ENCODE results near the gene BCOR. TPM values are rescaled to one million over a fixed set of nuclear protein-coding genes. Genes with fewer than 3 reads are reported as not detected.

The BCOR gene
- total RNA-seq (2014; rRNA removed): 17.7 and 18.8 TPM in 2 replicates
- polyA plus RNA-seq (2012): 13.1 TPM

DNA sequence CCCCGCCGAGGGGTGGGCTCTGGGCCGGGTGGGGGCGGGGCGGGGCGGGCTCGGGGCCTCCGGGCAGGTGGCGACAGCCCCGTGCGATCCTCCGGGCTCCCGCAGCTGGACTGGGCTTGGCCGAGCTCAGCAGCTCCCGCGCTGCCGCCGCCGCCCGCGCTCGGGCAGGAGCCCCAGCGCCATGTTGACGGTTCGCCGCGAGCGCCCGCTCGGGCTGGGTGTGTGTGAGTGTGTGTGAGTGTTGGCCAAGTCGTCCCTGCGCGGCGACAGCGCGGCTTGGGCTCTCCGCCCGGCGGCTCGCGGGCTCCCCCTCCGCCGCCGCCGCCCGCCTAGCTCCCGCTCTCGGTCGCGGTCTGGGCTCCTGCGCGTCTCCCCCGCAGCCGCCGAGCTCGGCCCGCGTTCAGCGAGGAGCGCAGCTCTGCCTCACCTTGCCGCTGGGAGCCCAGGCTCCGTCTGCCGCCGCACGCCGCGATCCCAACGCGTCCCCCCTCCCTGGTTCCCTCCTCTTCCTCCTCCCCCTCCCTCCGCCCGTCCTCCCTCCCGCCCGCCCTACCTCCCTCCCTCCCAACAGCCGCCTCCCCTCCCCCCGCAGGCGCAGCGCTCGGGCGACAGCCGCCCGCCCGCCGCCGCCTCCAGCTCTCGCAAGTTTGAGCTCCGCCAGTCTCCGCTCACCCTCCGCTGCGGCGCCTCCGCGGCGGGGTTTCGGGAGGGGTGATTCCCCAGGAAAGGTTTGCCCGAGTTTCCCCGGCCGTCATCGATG lies at the start of gene BCOR:
Gene BCOR, minus strand, starts transcription at position 455 of the 760 bp plus-strand sequence. CDS start 20,029 bp downstream, outside the sequence.
- peak; percentile 51 for DNase-seq (ENCODE audit: low read depth)

DNA sequence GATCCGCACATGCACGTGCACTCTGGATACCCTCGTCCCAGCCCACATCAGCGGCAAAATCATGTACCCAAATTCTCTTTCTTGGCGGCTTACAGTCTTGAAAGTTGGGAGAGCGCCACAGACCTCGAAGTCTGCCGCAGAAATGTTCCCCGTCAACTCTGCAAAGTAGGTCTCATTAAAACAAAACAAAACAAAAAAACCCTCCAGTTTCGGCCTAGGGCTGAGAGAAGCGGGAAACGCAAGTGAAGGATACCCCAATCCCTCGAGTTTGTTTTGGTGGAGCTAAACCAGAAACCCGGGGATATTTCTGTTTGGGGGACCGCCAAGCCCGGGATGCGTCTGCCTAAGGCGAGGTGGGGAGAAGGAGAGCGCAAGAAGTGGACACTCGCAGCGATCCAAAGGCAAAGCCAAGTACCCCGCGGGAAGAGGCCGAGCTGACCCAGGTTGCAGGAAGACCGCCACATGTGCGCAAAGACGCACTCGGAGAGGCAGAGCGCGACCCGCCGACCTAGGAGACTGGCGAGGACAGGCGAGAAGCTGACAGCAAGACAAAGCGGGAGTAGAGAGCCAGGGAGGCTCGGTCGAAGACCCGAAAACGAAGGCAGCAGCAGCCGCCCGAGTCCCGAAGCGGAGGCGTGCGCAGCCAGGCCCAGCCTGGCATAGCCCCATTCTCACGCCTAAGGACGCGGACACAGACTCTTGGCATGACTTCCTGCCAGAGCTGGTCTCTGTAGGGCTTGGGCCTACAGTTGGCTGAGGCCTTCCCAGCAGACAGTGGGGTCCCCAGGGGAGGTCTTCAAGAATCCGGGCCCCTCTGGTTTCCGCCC lies 49.6 kb upstream of the BCOR start:
- no peak for DNase-seq (ENCODE audit: low read depth)

DNA sequence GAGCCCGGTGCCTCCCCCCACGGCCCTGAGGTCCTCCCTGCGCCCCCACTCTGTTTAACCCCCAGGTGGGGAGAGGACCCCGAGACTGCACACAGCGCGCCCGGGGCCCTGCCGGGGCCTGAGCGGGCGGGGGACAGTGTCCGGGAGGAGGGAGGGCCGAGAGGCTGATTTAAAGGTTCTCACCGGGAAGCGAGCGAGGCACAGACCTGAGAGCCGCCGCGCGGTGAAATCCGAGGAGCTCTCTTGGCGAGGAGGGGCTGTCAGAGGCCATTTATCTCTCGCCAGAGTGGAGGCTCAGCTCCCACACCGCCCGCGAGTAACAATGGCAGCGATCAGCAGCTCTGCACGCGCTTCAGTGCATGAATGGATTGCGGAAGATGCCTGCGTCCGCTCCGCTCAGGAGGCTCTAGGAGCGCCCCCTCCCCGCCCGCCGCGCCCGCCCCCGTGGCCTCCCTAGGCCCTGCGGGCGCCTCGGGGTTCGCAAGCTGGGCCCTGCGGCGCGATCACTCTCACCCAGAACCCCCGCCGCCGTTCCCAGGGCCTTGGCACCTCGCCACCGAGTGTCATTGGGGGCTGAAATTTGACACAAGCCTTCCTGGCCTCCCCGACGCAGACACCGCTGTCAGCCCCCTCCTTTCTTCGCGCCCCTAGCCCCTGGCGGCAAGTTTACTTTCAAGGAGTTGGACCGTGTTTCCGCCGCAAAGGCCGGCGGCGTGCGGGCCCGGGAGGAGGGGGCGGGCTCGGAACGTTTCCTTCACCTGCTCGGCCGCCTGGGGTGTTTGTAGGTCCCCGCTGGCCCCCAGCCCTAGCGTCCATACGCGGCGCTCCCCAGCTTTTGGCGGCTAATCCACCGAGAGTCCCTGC lies 48.7 kb upstream of the BCOR start:
- peak; percentile 14 for DNase-seq (ENCODE audit: low read depth)

DNA sequence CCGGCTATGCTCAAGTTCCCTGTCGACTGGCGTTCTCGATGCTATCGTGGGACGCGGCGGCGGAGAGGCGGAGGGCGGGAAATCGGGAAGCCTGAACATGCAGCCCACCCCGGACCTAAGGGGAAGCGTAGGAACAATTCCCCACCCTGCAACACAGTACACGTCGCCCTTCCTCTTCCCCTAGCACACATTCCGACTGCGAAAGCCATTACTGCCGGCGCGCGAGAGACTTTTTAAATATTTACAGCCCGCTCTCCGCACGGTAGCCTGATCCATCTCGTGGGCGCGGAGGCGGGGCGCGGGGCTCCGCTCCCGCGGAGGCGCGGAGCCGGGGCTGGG lies 48.1 kb upstream of the BCOR start:
- no peak for DNase-seq (ENCODE audit: low read depth)

DNA sequence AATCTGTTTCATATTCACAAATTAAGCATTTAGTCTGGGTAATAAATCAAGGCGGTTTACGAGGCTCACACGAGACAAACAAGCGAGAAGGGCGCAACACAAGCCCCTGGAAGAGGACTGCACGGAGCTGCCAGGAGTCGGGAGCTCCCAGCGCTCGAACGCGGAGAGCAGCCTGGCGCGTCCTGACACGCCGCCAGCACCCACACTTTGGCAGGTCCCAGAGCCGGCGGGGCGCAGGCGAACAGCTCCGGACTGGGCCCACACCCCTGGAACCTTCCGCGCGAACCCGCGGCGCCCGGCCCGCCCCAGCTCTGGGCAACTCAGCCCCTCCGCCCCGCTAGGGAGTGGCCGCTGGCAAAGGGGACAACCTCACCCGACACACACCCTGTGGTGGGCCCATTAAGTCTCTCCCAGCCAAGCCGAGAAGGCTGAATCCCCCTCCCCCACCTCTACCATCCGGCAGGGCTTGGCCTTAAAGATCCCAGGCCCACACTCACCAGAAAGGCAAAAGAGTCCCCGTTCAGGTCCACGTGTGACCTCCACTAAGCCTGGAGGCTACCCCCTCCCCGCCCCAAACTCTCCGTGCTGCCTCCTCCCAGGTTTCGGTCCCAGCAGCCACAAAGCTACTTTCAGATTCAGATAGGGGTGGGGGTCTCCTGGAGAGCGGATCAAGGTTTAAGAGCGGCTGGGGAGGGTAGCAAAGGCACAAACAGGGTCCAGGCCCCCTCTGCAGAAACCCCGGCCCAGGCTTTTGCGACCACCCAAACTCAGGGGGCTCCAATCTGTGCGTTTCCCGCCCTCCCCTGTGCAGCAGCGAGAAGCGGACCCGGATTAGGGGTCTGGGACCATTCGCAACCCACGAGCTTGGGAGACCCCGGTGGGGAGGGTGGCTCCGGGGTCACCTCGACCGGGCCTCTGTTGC lies 47.5 kb upstream of the BCOR start:
- no peak for DNase-seq (ENCODE audit: low read depth)

DNA sequence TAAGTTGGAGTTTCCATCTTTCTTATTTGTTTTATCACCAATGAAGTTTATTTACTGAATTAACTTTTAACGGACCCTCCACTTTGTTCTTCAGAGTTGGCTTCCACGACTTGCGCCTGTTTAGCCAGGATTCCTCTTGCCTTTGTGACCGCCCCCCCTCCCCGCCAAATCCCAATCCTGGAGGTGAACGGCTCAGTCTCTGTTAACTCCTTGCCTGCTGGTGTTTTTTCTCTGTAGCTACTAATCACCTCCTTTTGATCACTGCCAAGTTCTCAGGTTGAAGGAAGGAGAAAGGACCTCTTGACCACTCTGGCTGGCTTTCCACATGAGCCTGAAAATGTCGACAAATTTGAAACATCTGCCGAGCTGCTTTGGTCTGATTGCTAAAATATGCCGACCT lies 46.8 kb upstream of the BCOR start:
- DNase-seq (ENCODE audit: low read depth): no peak

DNA sequence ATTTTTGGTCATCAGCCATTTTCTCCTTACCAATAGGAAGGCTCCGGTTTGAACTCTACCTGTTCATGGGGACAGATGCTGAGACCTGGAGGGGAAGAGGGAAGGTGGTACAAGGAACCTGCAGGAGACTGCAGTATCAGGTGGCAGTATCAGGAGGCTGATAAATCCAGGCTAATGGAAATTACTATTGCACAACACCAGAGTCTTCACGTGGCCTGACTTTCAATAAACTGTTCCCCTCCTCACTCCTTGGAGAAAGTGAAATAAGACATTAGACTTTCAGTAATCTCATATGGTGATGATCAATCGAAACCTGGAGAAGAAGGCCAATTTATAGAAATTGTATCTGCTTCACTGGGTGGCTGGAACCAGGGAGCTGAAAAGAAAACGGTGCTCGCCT lies 46.2 kb upstream of the BCOR start:
- no peak for DNase-seq (ENCODE audit: low read depth)

DNA sequence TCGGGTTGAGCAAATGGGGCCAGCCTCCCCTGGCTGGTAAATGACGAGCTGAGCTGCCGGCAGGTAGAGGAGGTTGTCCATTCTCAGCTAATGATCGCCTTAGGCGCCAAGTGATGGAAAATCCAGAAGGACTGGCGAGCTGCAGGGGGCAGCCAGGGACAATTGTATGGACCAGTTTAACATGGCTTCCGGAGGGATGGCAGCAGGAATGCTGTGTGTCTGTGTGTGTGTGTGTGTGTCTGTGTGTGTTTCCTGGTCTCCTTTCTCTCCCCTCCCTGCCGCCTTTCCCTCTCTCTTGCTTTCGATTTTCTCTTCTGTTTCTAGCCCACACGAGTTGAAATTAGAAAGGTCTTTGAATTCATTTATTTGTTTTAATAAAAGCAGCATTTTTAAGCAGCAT lies 45.2 kb upstream of the BCOR start:
- DNase-seq (ENCODE audit: low read depth): no peak

DNA sequence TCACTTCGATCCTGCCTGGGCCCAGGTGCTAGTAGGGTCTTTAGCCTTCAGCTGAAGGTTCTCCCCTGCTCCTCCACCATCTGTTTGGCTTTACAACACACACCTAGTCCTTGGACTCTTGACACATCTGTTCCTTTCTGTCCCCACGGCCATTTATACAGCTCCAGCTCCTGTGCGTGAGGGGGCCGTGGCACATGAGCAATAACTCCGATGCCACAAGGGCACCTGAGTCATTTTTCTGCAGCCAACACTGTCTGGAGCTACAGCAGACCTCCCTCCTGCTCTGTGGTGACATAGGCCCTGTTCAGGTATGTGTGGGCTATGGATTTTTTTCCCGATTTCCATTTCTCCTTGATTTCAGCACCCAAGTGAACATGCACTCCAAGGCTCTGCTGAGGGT lies 44.7 kb upstream of the BCOR start:
- no peak for DNase-seq (ENCODE audit: low read depth)

DNA sequence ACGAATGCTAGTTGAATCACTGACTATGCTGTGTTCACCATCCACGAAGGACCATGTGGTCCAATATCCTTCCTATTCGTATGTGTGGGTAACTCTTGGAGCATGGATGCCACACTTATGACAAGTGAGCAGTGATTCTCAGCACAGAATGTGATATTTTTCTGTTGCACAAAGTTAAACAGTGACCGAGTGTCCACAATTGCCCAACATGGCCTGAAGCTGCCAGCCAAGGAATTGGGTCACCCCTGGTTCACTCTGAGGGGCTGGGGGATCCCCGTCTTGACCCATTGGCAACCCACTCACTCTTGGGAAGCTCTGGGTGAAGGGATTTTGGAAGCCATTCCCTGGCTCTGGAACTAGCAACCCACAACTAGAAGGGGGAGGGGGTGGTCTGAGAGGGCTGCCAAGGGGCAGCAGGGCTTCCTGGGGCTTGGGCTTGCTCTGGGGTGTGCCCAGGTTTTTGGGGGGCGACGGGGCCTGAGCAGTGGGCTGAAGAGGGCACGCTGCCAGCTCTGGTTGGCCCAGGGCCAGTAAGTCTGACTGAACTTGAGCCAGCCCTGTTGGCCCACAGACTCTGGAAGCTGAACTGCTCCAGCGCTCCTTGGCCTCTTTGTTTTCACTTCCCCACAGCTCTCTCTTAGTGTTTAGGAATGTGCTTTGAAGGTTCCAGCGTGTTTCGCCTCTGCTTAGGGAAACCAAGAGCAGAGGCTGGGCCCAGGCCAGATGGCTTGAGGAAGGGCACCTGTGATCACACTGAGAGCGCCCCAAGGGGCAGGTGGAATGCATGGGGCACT lies 43.1 kb upstream of the BCOR start:
- DNase-seq (ENCODE audit: low read depth): no peak

DNA sequence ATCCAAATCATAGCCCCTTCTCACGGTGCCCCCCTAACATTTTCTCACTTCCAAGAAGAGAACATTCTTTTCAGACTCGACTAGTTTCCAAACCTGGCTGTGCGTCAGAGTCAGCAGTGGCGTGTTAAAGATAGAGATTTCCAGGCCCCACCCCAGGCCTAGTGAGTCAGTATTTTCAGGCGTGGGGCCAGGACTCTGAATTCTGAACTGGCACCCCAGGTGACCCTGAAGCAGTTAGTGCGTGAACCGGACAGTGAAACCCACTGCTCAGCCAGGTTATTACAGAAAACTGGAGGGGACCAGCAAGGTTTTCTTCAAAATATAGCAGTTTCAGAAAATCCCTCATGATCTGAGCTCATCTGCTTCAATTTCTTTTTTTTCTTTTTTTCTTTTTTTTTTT lies 35.0 kb upstream of the BCOR start:
- peak; percentile 73 for DNase-seq (ENCODE audit: low read depth)

DNA sequence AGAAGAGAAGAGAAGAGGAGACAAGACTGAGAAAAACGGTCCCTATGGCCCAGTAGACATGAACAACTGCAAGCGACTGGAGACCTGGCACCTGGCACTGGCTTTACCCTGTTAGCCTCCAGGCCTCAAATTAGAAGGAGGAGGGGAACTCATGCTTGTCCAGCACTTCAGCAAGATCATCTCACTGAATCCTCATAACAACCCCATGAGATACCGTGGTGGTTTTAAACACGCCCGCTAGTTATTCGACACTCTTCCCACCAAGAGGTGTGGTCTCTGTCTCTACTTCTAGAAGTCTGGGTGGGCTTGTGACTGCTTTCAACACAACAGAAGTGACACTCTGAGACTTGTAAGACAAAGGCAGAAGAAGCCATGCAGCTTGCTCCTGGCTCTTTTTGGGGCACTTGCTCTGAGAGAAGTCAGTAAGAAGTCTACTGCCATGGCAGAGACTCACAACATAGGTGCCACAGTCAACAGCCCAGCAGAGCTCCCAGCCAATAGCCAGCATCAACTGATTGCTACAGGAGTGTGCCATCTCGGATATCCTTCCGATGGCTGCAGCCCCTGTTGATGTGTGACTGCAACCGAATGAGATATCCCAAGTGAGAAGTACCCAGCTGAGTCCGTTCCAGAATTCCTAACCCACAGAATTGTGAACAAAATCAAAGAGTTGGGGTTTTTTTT lies 34.0 kb upstream of the BCOR start:
- no peak for DNase-seq (ENCODE audit: low read depth)

DNA sequence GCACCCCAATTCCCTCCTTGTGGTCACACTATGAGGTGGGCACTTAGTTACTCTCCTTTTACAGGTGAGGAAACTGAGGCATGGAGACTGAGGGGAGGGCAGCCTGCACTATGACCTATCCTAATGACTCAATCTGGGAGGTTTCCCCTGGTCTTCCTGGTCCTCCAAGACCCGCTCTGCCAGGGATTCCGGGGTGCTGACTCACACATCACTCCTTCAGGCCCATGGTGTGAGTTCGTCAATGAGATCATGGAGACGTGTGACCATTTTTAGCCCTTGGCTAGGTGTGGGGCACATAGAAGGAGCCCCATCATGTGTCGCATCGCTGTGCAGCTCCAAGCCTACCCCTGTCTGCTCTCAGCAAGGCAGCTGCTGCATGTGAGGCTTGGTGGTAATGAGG lies 32.4 kb upstream of the BCOR start:
- DNase-seq (ENCODE audit: low read depth): peak; percentile 62

DNA sequence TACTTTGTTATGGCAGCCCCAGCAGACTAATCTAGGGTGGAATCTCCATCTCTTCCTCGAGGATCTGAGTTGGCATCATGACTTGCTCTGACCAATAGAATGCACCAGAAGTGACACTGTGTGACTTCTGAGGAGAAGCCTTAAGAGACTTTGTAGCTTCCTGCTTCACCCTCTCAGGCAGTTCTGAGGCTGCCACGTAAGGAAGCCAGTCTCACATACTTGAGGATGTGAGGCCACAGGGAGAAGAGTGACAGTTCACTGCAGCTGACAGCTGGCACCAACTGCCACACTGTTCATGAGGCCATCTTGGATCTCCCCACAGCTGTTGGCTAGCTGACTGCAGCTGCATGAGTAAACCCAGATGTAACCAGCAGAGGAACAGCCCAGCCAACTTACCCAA lies 29.3 kb upstream of the BCOR start:
- peak; percentile 95 for DNase-seq (ENCODE audit: low read depth)

DNA sequence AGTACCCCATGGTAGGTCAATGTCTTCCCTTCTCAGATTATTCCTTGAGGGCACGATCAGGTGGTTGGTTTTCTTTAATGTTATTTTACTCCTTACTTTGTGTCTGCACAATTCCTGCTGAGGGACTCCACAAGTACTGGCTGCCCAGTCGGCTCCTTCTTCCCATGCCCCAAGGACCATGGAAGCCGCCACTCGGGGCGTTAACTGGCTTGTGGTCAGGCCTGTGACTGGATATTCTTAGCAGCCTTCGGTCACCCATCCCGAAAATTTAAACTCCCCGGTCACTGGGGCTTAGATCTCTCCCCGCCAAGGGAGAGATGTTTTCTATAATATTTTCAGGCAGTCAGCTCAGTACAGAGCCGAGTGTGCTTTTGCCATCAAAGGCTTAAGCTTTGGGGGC lies 24.7 kb upstream of the BCOR start:
- no peak for DNase-seq (ENCODE audit: low read depth)

DNA sequence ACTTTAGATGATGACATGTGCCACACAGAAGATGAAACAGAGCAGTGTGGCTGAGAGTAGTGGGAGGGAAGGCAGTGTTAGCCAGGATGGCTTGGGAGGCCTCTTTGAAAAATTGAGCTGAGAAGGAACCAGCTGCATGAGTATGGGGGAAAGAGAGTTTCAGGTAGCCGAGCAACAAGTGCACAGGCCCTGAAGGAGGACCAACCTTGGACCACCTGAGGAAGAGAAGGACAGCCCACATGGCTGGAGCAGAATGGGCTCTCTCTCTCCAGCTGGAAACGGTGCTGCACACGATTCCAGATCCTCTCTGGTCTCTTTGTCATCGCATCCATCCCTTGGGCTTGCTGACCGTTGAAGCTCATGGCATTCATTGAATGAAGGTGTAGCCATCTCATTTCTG lies 23.9 kb upstream of the BCOR start:
- no peak for DNase-seq (ENCODE audit: low read depth)

DNA sequence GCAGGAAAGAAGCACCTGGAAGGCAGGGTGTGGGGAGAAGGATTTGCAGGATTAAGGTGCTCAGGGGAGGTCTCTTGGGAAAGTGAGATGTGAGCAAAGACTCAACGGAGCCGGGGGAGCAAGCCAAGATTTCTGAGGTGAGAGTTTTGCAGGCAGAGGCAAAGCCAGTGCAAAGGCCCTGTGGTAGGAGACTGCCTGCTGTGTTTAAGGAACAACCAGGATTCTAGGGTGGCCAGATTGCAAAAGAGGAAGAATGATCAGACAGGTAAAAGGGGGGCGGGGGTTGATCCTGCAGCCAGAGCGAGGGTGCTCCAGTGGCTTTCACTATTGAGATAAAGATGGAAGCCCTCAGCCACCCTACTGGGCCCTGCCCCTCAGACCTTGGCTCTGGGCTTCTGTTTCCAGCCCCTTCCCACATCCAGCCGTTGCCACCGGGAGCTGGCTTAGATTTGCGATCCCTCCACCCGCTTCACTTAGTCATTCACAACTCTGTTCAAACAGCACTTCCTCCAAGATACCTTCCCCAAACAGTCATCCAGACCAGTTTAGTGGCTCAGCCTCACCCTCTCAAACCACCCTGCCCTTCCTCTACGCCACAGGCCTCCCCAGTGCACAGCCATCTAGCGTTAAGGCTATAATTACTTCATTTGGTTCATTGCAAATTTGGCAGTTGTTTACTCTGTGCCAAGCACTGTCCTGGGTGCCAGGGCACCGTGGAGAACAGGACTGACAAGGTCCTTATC lies 23.3 kb upstream of the BCOR start:
- no peak for DNase-seq (ENCODE audit: low read depth)

DNA sequence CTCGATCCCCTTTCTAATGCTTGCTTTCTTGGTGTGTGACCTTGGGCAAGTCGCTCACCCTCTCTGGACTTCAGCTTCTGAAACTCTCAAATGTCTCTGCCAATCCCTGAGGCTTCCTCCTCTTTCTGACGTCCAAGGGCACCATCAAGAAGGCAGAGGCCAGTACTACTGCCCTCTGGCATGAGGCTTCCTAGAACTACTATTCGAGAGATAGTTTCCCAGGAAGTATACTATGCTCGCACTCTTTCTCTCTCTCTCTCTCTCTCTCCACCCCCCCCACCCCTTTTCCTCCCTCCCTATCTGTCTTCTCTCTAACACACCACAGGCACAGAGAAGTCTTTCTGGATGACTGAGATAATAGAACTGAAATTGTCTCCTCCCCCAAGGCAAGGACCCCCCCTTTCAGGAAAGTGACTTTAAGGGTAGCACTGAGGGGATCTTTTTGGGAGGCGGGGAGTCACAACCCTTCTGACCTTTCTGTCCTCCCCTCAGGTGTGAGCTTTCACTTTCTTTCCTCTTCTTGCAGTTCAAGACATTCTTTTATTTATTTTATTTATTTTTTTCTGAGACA lies 20.0 kb upstream of the BCOR start:
- DNase-seq (ENCODE audit: low read depth): no peak

DNA sequence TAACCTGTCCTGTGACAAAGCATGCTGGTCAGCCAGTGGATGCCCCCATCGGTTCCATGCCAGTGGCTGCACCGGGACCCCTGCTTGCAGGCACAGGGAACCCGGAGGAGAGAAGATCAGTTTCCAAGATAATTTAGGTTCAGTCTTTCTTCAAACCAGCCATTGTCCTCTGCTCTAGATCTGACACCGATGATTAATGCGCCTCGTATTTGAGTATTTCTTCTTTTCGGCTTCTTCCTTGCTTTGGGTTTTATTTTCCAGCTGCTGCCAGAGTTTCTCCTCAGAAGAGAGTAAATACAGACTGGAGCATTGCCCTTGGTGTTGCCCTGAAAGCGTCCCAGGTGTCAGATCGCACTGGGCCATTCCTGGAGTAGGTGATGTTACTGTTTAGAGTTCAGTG lies 19.2 kb upstream of the BCOR start:
- no peak for DNase-seq (ENCODE audit: low read depth)

Measured in LHCN-M2 (cell line).